Measurements from ENCODE around the gene MATK.

Gene MATK

GRCh38 chr19:3785938-3786824, at the start of gene MATK:
TSS of gene MATK (minus strand) at chr19:3786381. CDS start at chr19:3785135, 1,246 bp downstream.
- TF ChIP-seq CTCF (conservative IDR thresholded peaks at IDR 0.05; ENCODE audit: low read length): no peak
- no peak for DNase-seq (ENCODE audit: low read depth)
- H3K4me3 ChIP-seq (ENCODE audit: low read length): no peak within 1 kb of the TSS

DNA sequence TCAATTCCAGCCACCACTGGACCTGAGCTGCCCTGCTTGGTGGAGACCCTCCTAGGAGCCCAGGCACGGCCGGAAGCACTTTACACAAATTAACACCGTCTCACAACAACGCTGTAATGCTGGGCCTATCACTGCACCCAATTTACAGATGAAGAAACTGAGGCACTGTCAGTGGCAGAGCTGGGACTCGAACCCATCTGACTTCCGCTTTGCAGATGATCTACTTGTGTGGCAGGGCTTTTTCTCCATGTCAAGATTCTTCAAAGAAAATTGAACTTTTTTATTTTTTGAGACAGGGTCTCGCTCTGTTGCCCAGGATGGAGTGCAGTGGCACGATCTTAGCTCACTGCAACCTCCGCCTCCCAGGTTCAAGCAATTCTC, 48.9 kb upstream of the MATK start:
- no peak for DNase-seq (ENCODE audit: low read depth)
- H3K4me3 ChIP-seq (ENCODE audit: low read length): no peak overlapping the region
- TF ChIP-seq CTCF (conservative IDR thresholded peaks at IDR 0.05; ENCODE audit: low read length): no peak

GRCh38 chr19:3834349-3835054, 48.3 kb upstream of the MATK start:
- no peak for DNase-seq (ENCODE audit: low read depth)
- no peak for TF ChIP-seq CTCF (conservative IDR thresholded peaks at IDR 0.05; ENCODE audit: low read length)
- H3K4me3 ChIP-seq (ENCODE audit: low read length): no peak overlapping the region

GRCh38 chr19:3833578-3834348, 47.6 kb upstream of the MATK start:
- no peak for DNase-seq (ENCODE audit: low read depth)
- no peak for TF ChIP-seq CTCF (conservative IDR thresholded peaks at IDR 0.05; ENCODE audit: low read length)
- H3K4me3 ChIP-seq (ENCODE audit: low read length): no peak overlapping the region

DNA sequence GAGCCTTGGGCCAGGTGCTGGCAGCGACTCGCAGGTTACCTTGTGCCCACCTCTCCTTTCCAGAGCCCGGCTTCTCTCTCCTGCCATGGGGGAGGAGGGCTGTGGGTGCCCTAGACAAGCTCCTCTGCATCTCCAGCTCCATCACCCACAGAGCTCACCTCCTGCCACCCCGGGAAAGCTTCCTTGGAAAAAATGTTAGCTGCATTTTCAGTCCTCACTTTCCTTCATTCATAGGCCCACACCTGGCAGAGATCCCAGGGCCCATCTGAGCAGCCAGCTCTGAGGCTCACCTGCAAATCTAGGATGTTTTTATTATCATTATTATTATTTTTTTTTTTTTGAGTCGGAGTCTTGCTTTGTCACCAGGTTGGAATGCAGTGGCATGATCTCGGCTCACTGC, 45.8 kb upstream of the MATK start:
- no peak for TF ChIP-seq CTCF (conservative IDR thresholded peaks at IDR 0.05; ENCODE audit: low read length)
- H3K4me3 ChIP-seq (ENCODE audit: low read length): no peak overlapping the region
- DNase-seq (ENCODE audit: low read depth): no peak

GRCh38 chr19:3831601-3832000, 45.4 kb upstream of the MATK start:
- no peak for DNase-seq (ENCODE audit: low read depth)
- no peak for TF ChIP-seq CTCF (conservative IDR thresholded peaks at IDR 0.05; ENCODE audit: low read length)

More at GRCh38 chr19:3831601-3832000, 45.4 kb upstream of the MATK start:
- no peak overlapping the region for H3K4me3 ChIP-seq (ENCODE audit: low read length)
